GM18868 (cell line): ENCODE data around the gene TOM1L1.

ENCODE experiments used
- ATAC-seq: cut with Tn5 transposase; IDR thresholded peaks from one replicate; pipeline ENCODE4 v1.9.1; 2021; ENCODE audit warnings: mild to moderate bottlenecking, moderate library complexity; ENCODE audit not compliant: unreplicated experiment

The TOM1L1 gene

GRCh38 chr17:54985476-54985875, 84.8 kb downstream of the TOM1L1 start:
- ATAC-seq = no peak

- no peak for ATAC-seq
Measured at GRCh38 chr17:54990118-54990517, 89.5 kb downstream of the TOM1L1 start.

GRCh38 chr17:54991567-54991966, 90.9 kb downstream of the TOM1L1 start:
- no peak for ATAC-seq

GRCh38 chr17:54992797-54993639, 92.4 kb downstream of the TOM1L1 start:
- no peak for ATAC-seq

GRCh38 chr17:54996441-54996840, 95.8 kb downstream of the TOM1L1 start:
- no peak for ATAC-seq

- no peak for ATAC-seq
Measured at GRCh38 chr17:55002458-55002857, 101.8 kb downstream of the TOM1L1 start.

GRCh38 chr17:55004484-55004883, 103.8 kb downstream of the TOM1L1 start:
- ATAC-seq = no peak

GRCh38 chr17:55005520-55005919, 104.9 kb downstream of the TOM1L1 start:
- ATAC-seq = peak; percentile 61
